NCI-H2029 treated with DMSO at 0.1 percent for 48 hours (cell line): ENCODE measurements around the gene GPHA2.
A peak's percentile ranks its signal among the peaks of the same experiment; 100 is the strongest.

Experiments
- DNase-seq: peaks from one replicate; lab custom pipeline; 2025; lab: John Stamatoyannopoulos, UW

The GPHA2 gene

DNA sequence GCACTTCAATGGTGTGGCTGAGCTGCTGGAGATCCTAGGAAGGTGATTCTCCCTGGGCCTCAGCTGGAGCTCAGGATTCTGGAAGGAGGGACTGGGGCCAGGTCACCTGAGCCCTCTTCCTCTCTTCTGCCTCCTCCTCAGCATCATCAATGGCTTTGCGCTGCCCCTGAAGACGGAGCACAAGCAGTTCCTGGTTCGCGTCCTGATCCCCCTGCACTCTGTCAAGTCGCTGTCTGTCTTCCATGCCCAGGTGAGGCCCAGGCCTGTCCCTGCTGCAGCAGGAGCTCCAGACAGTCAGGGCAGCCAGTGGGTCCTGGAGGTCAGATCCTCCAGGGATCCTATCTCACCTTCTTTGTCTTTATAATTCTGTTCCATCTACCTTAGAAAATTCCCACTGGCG, 5.4 kb downstream of the GPHA2 start:
- DNase-seq: no peak

DNA sequence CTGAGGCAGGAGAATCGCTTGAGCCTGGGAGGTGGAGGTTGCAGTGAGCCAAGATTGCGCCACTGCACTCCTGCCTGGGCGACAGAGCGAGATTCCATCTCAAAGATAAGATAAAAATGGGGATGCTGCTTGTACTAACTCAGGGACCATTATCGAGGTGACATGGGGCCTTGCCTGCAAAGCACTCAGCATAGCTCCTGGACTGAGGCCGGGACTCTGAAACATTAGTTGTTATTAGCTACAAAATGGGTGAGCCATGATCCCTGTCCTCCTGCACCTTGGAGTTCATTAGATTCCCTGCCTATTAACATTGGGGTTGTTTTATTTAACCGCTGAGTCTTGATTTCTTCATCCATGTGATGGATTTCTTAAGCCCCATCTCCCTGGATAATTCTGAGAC, 6.1 kb downstream of the GPHA2 start:
- no peak for DNase-seq

DNA sequence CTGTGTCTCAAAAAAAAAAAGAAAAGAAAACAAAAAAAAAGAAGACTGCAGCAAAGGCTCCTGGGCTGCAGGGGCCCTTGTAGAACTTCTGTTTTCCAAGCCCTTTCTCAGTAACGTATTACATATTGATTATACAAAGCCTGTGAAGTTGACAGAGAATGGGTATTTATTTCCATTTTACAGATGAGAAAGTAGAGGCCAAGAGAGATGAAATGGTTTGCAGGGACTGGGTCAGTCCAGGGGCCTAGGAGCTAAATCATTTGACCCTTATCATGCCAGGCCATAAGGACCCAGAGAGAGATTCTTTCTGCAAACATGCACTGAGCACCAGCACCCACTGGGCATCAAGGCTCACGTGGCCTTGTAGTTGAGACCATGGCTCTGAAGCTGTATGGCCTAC, 6.7 kb downstream of the GPHA2 start:
- no peak for DNase-seq

DNA sequence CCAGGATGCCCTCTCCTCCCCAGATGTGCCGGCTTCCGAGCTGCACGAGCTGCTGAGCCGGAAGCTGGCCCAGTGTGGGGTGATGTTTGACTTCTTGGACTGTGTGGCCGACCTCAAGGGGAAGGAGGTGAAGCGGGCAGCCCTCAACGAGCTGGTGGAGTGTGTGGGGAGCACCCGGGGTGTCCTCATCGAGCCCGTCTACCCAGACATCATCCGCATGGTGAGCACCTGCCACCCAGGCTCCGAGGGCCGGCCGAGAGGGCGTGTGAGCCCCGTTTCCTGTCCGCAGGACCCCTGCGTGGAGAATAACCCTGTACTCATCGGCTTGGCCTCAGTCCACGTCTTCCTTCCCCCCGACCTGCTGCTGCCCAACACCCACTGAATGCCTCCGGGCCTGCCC, 9.0 kb downstream of the GPHA2 start:
- no peak for DNase-seq

DNA sequence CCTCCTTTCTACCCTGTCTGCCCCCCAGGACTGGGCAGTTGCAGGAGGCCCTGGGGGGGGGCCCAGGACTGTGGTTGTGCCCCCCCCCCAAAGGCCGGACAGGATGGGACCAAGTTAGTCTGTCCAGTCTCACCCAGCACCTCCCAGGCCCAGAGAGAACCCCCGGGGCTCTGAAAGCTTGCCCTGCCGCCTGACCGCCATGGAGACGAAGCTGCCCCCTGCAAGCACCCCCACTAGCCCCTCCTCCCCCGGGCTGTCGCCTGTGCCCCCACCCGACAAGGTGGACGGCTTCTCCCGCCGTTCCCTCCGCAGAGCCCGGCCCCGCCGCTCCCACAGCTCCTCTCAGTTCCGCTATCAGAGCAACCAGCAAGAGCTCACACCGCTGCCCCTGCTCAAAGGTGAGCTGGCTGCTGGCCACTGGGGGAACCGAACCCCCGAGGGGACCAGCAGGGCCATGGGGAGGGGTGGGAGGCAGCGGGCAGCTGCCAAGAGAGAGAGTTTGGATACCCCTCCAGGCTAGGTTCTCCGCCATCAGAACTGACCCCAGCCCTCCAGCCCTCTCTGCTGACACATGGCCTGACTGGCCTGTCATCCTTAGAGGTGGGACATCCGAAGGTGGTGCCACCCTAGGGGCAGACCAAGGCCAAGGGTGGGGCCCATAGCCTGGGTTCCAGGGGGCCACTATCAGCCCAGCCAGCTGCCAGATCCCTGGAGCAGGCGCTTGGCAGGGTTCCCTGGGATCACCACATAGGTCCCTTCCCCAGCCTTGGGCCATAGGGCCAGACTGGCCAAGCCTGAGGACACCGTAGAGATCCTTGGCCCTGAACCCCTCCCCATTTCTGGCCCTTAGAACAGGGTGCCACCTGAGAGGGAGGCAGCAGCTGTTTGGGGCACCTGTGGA, 9.9 kb downstream of the GPHA2 start:
- DNase-seq: no peak

DNA sequence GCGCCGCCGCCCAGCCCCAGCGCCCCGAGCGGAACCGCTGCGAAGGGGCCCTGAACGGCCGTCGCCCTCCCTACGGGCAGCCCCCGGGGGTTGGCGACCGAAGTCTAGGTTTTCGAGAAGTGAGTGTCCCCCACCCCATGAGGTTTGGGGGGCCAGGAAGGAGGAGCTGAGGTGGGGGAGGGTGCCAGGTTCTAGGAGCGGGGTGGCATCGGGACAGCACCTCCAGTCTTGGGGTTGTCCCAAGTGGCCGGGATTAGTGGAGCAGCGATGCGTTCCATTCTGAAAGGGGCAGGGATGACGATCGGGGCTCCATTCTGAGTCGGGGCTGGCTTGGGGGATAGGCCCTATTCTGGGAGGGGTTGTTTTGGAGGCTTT, 10.8 kb downstream of the GPHA2 start:
- DNase-seq: no peak

DNA sequence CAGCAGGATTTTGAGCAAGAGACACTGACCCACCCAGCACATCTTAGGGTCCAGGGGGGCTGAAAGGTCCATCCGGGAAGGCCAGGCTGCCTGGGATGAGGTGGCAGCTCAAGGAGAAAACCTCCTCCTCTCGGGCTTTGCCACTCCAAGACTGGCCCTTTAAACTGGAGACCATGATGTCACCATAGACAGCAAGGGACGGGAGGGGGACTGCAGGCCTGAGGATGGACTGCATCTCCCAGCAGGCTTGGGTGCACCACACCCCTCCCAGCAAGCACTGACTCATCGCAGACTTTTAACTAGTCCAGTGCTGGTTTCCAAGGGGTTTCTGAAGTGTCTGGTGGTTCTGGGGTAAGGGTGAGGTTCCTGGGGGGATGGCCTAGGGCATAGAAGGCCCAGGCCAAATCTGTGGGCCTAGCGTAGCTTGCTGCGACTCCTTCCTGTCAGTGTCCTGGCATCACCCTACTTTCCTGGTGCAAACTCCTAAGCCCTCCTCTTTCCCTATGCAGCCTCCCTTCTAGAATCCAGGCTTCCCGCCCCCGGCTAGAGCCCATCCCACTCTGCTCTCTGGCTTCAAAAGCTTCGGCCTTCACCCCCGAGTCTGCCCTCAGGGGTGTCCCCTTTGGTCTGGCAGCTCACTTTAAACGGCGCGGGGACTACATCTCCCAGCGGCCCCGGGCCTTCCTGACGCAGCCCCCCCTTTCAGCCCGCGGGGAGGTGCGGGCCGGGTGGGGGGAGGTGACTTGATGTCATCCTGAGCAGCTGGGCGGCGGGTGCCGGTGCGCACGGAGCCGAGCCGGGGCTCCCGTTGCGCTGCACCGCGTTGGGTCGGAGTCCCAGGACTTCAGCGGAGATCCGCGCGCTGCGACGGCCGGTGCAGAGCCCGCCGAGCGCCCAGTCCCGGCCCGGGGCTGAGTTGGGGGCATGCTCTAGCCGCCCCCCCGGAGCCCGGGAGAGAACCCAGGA, 11.5 kb downstream of the GPHA2 start, which contains the start of gene PPP2R5B:
Gene PPP2R5B, plus strand, starts transcription at position 746 of the 966 bp plus-strand sequence. CDS start 1,046 bp downstream, outside the sequence.
- DNase-seq: peak; percentile 80

DNA sequence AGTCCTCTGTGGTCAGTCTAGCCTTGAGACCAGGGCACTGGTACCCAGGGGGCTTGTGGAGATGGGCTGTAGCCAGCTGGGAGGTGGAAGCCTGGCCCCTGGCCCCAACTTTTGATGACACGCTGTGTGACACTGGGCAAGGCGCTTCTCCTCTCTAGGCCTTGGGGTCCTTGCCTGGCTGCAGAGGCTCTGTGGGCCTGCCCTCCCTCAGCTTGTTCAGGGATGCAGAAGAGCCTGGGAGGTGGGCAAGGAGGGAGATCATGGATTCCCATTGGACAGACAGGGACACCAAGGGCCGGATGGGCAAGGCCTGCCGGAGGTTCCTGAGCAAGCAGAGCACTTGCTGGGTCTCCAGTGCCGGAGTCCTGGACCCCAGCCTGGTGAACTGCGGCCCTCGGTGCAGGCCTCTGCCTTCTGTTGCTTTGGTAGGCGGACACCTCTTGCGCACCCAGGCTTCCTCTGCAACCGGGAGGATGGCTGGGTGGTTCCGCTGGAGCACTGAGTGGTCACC, 12.5 kb downstream of the GPHA2 start:
- DNase-seq: no peak

DNA sequence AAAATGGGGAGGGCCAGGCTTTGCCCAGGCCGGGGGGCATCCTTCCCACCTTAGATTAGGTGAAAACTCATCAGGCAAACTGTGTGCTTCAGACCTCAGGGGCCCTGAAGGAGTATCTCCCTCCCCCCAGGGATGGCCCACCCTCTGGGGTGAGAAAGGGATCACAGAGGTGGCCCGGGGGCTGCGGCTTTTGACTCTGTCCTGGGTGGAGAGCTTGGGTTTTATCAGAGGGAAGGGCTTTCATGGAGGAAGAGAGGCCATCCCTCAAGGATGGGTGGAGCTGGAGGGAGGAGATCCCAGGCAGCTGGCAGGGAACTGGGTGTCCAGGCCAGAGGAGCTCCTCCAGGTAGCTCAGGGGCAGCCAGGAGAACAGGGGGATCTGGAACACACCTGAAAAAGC, 14.3 kb downstream of the GPHA2 start:
- DNase-seq: no peak

DNA sequence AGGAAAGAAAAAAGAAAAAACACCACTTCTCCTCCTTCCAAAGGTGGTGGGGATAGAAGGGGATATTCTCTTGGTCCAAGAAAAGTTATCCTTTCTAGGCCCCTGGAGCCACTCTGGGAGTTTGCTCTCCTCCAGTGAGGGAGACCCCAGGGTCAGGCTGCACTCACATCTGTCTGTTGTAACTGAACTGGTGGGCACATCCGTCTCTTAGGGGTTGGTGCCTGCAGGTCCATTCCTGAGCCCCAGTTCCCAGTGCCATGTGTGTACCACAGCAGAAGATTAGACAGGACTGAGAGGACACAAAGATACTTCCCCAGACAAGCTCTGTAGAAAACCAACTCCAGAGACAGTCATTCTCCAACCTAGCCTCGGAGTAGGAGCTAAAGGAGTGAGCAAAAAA, 15.6 kb downstream of the GPHA2 start:
- DNase-seq: no peak

DNA sequence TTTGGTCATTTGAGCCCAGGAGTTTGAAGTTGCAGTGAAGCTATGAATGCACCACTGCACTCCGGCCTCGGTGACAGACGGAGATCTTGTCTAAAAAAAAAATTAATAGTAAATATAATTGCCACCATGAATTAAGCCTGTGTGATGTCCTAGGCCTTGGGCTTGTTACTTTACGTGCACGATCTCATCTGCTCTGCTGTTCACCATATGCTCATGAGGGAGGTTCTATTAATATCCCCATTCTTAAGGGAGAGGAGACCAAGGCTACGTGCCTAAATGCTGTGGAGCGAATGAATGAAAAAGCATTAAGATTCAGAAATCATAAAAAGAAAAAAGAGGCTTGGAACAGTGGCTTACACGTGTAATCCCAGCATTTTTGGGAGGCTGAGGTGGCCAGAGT, 16.1 kb downstream of the GPHA2 start:
- DNase-seq: no peak

DNA sequence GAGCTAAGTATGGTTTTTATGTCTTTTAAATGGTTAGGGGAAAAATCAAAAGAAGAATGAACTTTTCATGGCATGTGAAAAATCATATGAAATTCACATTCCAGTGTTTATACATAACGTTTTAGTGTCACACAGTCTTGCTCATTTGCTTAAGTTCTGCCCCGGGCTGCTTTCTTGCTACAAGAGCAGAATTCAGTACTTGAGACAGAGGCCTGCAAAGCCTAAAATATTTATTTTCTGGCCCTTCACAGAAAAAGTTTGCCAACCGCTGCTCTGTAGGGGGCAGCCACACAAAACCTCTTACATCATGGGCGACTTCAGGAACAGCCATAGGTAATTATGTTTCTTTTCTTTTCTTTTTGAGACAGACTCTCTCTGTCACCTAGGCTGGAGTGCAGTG, 17.7 kb downstream of the GPHA2 start:
- no peak for DNase-seq

DNA sequence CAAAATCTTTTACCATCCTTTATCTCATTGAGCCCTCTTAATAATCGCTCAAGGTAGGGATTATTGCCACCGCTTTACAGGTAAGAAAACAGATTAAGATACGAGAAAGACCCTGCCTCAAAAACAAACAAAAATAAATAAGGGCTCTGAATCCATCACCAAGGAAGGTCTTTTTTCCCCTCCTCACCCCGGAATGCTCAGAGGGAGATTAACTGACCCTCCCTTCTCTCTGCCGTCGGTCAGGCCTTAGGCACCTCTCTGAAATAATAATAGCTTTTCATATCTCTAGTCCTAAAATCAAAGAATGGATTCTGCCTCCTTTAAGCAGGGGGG, 18.1 kb downstream of the GPHA2 start:
- no peak for DNase-seq

DNA sequence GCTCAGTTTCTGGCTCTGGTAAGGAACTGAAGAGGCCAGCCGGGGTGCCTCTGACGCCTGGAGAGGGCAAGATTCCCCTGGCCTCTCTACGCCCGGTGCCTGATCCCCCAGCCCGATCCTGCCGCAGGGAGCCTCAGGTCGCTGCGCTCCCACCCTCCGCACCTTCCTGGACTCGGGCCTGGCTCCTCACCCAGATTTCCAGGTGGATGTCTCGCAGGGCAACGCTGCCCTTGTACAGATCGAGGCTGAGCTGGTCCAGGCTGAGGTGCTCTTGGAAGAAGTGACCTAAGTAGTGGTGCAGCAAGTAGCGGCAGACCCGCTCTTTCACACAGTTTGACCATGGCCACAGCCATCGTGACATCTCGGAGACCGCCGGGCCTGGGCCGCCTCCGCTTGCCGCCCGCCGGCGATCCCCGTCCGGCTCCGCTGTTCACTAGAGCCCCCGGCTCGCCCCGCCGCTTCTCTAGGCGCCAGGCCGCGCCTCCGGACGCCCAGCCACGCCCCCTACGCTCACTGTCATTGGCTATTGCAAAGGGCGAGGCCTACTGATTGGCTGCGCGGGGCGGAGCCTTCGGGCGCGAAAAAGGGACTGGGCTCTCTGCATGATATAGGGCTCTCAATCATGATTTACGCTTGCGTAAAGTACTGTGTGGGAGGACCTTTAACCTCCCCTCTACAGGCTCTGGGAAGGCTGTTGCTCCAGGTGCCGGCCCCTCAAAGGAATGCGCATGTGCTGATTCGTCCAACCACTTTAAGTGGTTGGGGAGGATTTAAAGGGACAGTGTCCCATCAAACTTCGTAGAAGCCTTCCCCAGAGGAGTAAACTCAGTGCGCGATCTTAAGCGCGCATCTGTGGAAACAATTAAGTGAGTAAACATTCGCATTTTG, 18.7 kb downstream of the GPHA2 start, which contains the start of gene ATG2A:
Gene ATG2A, minus strand, starts transcription at position 435 of the 888 bp plus-strand sequence. Its CDS starts 74 bp downstream, at position 361.
- DNase-seq: peak; percentile 97

DNA sequence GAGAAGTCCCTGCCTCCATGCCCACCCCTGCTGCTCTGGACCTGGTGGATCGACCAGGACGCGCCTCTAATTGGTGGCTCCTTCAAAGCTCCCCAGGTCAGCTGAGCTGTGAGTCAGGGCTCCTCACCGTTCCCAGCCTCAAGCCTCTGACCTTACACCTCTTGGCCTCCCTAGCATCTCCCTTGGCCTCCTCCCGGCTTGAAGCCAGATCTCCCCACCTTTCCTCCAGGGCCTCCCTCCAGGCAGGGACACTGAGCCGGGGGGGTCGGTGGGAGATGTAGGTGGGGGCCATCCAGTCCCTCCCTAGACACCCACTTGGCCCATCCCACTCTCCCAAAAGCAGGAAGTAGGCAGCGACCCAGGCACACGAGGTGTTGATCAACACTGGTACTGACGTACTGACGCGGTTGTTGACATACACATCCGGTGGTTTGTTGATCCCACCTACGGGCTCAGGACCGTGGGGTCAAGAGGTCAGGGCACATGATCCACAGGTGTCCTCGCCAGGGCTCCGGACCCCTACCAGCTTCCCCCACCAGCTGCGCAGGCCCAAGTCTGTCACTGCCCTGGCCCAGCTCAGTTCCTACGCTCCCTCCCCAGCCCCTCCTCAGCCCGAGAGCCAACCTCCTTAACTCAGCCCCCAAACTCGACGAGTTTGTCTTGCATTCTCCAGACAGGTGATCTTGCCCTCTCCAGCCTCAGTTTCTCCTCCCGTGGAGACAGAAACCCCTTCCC, 19.5 kb downstream of the GPHA2 start:
- peak; percentile 14 for DNase-seq

DNA sequence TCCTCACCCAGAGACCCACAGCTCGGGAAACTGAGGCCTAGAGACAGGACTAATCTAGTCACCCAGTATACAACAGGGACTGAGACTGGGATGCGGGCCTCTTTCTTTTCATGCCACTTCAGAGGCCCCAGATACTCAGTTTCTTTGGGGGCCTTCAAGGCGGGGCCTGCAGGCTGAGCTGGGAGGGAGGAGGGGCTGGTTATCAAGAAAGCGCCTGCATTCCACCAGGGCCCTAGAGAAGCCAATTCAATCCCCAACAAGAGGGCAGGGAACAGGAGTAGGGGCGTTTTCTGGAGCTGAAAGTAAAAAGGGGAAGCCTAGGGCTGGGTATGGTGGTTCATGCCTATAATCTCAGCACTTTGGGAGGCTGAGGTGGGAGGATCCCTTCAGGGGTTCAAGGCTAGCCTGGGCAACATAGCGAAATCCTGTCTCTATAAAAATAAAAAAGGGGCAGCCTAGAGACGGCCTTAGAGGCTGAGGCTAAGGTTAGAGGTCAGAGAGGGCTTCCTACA, 20.3 kb downstream of the GPHA2 start:
- DNase-seq: no peak

DNA sequence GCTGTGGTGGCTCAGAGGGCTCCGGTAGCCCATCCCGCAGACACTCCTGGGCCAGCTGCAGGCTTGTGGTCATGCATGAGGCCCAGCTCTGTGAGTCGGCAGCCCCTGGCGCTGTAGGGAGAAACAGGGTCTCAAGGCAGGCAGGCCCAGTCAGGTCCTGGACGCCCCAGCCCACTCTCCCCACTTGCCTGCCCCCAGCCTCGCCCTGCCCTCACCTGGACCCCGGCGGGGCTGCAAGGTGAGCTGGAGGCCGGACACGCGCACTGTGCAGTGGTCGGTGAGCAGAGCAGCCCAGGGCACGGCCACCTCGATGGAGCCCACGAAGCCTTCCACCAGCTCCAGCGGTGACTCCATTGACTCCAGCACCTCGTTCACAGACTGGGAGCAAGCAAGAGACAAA, 21.6 kb downstream of the GPHA2 start:
- DNase-seq: no peak

DNA sequence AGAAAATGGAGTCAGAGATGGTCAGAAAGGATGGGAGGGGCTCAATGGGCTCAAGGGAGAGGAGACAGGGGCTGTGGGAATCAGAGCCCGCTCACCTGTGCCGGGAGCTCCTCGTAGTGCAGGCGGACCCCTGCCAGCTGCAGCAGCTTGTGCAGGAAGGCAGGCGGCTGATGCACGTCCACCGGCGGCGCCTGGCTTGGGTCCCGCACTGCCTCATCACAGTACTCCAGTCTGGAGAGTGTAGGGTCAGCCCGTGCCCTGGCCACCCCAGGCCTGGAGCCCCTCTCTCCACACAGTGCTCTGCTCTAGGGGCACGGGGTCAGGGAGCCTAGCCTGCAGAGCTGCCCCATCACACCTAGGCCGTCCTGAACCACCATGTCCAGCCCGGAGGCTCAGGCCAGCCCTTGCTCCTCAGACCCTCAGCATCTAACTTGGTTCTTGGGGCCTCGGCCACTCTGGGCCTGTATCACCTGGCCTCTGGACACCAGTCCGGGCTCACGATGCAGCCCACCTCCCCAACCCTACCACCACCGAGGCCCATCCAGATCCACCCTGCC, 22.4 kb downstream of the GPHA2 start:
- no peak for DNase-seq

DNA sequence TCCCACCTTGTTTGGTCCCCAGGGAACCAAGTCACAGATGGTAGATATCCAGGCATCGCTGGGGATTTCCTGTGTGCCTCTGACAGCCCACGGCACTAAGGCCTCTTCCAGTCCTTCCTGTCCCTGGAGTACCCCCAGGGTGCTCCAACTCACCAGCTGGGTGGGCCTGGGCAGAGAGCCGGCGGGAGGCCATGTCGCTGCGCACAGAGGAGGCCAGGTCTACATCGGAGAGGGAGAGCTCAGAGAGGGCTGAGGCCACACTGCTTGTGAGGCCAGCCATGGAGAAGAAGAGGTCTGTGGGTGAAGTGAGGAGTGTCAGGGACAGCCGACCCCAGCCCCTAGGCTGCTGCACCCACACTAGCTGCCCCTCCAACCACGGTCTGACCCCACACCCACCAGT, 24.0 kb downstream of the GPHA2 start:
- DNase-seq: no peak

DNA sequence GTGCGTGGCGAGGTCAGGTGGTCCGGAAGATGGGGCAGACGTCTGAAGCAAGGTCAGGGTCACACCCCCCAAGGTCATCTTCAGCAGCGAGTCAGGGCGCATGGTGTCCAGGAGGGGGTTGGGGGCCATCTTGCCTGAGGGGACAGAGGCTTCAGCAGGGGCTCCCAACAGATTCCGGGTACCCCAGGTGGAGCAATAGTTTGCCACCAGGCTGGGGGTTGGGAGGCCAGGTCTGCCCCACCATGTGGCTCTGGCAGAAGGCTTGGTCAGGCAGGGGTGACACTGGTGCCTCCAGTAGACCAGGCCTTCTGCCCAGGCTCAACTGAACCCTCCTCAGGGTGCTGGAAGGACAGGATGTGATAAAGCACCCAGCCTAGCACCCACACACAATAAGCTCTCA, 24.6 kb downstream of the GPHA2 start:
- DNase-seq: no peak
